Spinal cord (tissue), 10 donors: Measurements from ENCODE around the gene ACE2. TPM values are rescaled to one million over a fixed set of nuclear protein-coding genes. Genes with fewer than 3 reads are reported as not detected.

ENCODE experiments used
- DNase-seq, 6 donors: peaks; one replicate each; pipeline versions ENCODE4 v3.0.0 to v3.0.0-alpha.2; 2013 to 2015; ENCODE audit warnings: low spot score in 6 of 6, low read depth in 4 of 6
- H3K27ac ChIP-seq: one replicate; pipeline ENCODE4 v1.5.1; 2013; ENCODE audit warnings: low read depth, low read length, control low read depth
- H3K27me3 ChIP-seq: one replicate; pipeline ENCODE4 v1.6.1; 2013; ENCODE audit warnings: low read length; ENCODE audit not compliant: control insufficient read depth, insufficient read depth
- H3K36me3 ChIP-seq: one replicate; pipeline ENCODE4 v1.6.1; 2013; ENCODE audit warnings: low read length; ENCODE audit not compliant: control insufficient read depth, insufficient read depth
- H3K4me1 ChIP-seq: one replicate; pipeline ENCODE4 v1.6.1; 2013; ENCODE audit warnings: low read length; ENCODE audit not compliant: control insufficient read depth, insufficient read depth
- H3K4me3 ChIP-seq: one replicate; pipeline ENCODE4 v1.5.1; 2013; ENCODE audit warnings: low read depth, low read length, control low read depth
- H3K9me3 ChIP-seq: one replicate; pipeline ENCODE4 v1.6.1; 2013; ENCODE audit warnings: low read length; ENCODE audit not compliant: control insufficient read depth, insufficient read depth
- WGBS: methylation state at CpG from one replicate; pipeline ENCODE4 v1.1.5; 2013; ENCODE audit warnings: missing lambda C conversion rate; ENCODE audit not compliant: insufficient coverage; 5-methylcytosine and 5-hydroxymethylcytosine counted together
- polyA plus RNA-seq, 2 donors: library from polyadenylated mRNA; unstranded; fragments of 120-200 nt; gene quantifications; one replicate each; pipeline ENCODE4 v1.2.1, GENCODE V29; 2013; ENCODE audit not compliant: insufficient read length in 2 of 2
- total RNA-seq, 2 donors: library from RNA; depleted of rRNA in 1 of 2; stranded (reverse); fragments of 120-200 nt in 1 of 2; fragments of >200 nt in 1 of 2; gene quantifications; one replicate each; pipeline versions ENCODE4 v1.2.3 to v1.2.4, GENCODE V29; 2013 to 2014
- donor health status: healthy.

The ACE2 gene
- total and polyA plus RNA-seq, 4 donors = 0.19 to 1.9 (median 0.29) TPM

DNA sequence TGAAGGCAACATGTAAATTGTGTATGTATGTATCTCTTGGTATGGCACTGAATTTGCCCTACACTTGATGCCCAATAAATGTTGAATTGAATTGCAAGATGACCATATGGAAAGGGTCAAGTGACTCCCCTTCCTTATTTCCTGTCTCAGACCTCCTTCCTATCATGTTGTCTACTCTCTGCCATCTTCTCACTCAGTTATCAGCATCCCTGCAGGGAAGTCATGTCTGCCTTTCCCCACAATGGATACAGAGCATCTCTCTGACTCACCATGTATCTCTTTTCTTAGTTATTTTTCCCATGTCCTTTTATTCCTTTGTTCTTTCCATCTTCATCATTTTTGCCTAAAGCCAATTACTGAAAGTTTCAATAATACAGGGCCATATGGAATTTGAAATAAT is 77.7 kb downstream of the ACE2 start:
- Histone ChIP-seq H3K27me3 (peaks cover 24% of the 10 kb centered on the region), H3K4me1 (no peaks in the 10 kb centered on the region), H3K9me3 (no peaks in the 10 kb centered on the region), H3K4me3 (no peak overlapping the region), H3K36me3 (no peaks in the 10 kb centered on the region), H3K27ac (no peak overlapping the region)
- DNase-seq = no peak

DNA sequence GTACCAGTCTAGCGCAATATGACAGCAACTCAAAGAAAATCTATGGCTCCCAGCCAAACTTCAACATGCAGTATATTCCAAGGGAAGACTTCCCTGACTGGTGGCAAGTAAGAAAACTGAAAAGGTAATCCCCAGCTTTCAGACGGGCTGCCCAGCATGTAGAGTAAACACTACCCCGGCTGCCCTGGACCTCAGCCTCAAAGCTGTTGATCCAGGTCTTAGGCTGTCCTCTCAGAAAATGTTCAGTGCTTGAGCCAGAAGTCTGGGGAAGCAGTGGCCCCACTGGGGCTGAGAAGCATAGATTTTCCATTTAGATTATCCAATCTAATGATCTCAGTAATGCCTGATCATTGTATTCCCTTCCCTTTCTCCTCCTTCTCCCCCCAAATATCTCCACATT is 78.3 kb downstream of the ACE2 start:
- WGBS = 79% methylated on average over 3 of the region's 3 CpGs
- H3K4me1 ChIP-seq = no peaks in the 10 kb centered on the region
- H3K9me3 ChIP-seq = no peaks in the 10 kb centered on the region
- peaks cover 23% of the 10 kb centered on the region for H3K27me3 ChIP-seq
- no peak for DNase-seq
- no peak overlapping the region for H3K27ac ChIP-seq
- H3K4me3 ChIP-seq = no peak overlapping the region
- no peaks in the 10 kb centered on the region for H3K36me3 ChIP-seq

DNA sequence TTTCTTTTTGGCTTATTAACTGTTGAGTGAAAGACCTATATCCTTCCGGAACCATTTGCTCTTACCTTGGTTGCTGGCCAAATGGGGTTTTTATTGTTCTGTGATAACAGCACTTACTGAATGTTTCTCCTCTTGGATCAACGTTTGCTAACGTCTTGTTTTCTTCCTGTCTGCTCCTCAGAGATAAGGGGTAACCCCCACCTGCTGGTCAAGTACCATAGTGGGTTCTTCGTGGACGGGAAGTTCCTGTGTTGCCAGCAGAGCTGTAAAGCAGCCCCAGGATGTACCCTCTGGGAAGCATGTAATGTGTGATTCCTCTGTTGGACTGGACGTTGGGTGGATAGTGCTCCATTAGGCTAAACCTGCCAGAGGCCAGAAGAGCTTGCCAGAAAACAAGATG is 84.8 kb downstream of the ACE2 start:
- Histone ChIP-seq H3K27ac (no peak overlapping the region), H3K27me3 (peaks cover 18% of the 10 kb centered on the region), H3K4me3 (no peak overlapping the region), H3K9me3 (no peaks in the 10 kb centered on the region), H3K4me1 (no peaks in the 10 kb centered on the region), H3K36me3 (no peaks in the 10 kb centered on the region)
- DNase-seq = peak in 1 of 6 donors; percentile 16
- 17% methylated on average over 5 of the region's 6 CpGs for whole genome bisulfite sequencing

DNA sequence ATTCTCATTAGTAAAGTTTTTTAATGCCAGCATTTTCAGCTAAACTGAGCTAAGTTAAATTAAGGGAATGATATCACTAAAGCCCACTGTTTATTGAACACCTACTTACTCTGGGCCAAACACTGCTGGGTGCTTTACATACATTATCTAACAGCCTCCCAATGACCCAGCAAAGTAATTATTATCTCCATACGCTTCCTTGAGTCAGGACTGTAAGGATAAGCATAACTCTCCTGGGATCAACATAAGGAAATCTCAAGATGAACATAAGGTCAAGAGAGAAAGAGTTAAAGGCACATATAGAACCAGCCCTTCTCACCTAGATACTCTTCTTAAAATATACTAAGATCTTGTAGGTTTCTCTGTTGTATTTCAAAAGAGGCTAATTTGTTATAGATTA is 86.5 kb downstream of the ACE2 start:
- H3K36me3 ChIP-seq = no peaks in the 10 kb centered on the region
- no peaks in the 10 kb centered on the region for H3K9me3 ChIP-seq
- H3K4me3 ChIP-seq = no peak overlapping the region
- H3K27ac ChIP-seq = no peak overlapping the region
- no peak for DNase-seq
- no CpG with 5 or more reads among the region's 1 CpG for WGBS
- peaks cover 21% of the 10 kb centered on the region for H3K27me3 ChIP-seq
- no peaks in the 10 kb centered on the region for H3K4me1 ChIP-seq

- Histone ChIP-seq H3K27me3 (peaks cover 19% of the 10 kb centered on the region), H3K4me1 (no peaks in the 10 kb centered on the region), H3K9me3 (no peaks in the 10 kb centered on the region), H3K36me3 (no peaks in the 10 kb centered on the region), H3K4me3 (no peak overlapping the region), H3K27ac (no peak overlapping the region)
- 66% methylated on average over 2 of the region's 4 CpGs for WGBS
- DNase-seq = no peak
Observed at GRCh38 chrX:15512401-15512965, 88.3 kb downstream of the ACE2 start.

DNA sequence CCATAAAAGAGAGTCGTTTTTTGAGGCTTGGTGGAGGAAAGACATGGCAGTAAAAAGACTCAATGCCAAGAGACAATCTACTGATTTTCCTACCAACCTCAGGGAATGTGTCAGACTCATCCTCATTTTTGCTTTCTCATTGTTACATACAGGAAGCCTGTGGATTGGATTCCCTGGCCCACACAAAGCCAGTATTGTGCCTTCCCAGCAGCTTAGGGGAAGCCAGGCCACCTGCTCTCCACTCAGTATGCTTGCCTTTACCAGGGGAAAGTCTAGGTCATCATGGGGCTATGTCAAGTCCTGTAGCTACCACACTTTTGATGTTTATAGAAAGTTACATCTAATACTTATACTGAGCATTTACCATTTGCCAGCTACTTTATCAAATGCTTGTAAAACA is 89.2 kb downstream of the ACE2 start:
- Histone ChIP-seq H3K27me3 (peaks cover 21% of the 10 kb centered on the region), H3K4me1 (no peaks in the 10 kb centered on the region), H3K9me3 (no peaks in the 10 kb centered on the region), H3K27ac (no peak overlapping the region), H3K36me3 (no peaks in the 10 kb centered on the region), H3K4me3 (no peak overlapping the region)
- peak in 2 of 6 donors; percentile 3 to 6 for DNase-seq
- no CpG with 5 or more reads among the region's 1 CpG for WGBS

Other genes with a start within 250 kb of the ACE2 start
- 1 to 10 TPM in 1 of 2 donors, under 1 TPM in 1; 0.40 to 3.2 TPM for gene VEGFD, start 216.5 kb downstream of the ACE2 start, total RNA-seq
- gene VEGFD, start 216.5 kb downstream of the ACE2 start, polyA plus RNA-seq = under 1 TPM; 0.33 to 0.43 TPM
- 1 to 10 TPM; 6.7 to 9.9 TPM for gene PIR, start 107.6 kb downstream of the ACE2 start, total RNA-seq
- gene PIR, start 107.6 kb downstream of the ACE2 start, polyA plus RNA-seq = 1 to 10 TPM; 5.3 to 8.5 TPM
- gene BMX, start 100.2 kb downstream of the ACE2 start, total RNA-seq = 1 to 10 TPM; 1.4 to 2.9 TPM
- gene BMX, start 100.2 kb downstream of the ACE2 start, polyA plus RNA-seq = under 1 TPM; 0.32 to 0.35 TPM
- 1 to 10 TPM in 1 of 2 donors, under 1 TPM in 1; 0.59 to 2.0 TPM for gene CLTRN, start 63.8 kb upstream of the ACE2 start, total RNA-seq
- 1 to 10 TPM in 1 of 2 donors, under 1 TPM in 1; 0.65 to 1.9 TPM for gene CLTRN, start 63.8 kb upstream of the ACE2 start, polyA plus RNA-seq
- gene CA5B, start 137.3 kb upstream of the ACE2 start, total RNA-seq = 10 to 100 TPM; 11.4 to 15.8 TPM
- gene CA5B, start 137.3 kb upstream of the ACE2 start, polyA plus RNA-seq = 10 to 100 TPM; 12.5 to 13.6 TPM
- gene ZRSR2, start 189.5 kb upstream of the ACE2 start, total RNA-seq = 10 to 100 TPM in 1 of 2 donors, 1 to 10 TPM in 1; 5.3 to 10.9 TPM
- gene ZRSR2, start 189.5 kb upstream of the ACE2 start, polyA plus RNA-seq = 10 to 100 TPM; 18.1 to 18.6 TPM